Upper lobe of right lung (tissue), 1 donor: Measurements from ENCODE around the gene PDZK1IP1. TPM values are rescaled to one million over a fixed set of nuclear protein-coding genes. Genes with fewer than 3 reads are reported as not detected.
A peak's percentile ranks its signal among the peaks of the same experiment; 100 is the strongest.
"Not testable (repeated sequence)": the region's sequence is repeated elsewhere in the genome, so short reads cannot be mapped to it uniquely, and the experiment has no call there.

ENCODE experiments used
- ATAC-seq: fragments of 200-7000 bp; cut with Tn5 transposase; one replicate; pipeline ENCODE4 v1.9.1; 2020; ENCODE audit warnings: mild to moderate bottlenecking, moderate library complexity
- DNase-seq: peaks from one replicate; pipeline ENCODE4 v3.0.0-alpha.2; 2020
- H3K27ac ChIP-seq: fragments of 200-600 bp; one replicate; pipeline ENCODE4 v1.8.0; 2022
- H3K27me3 ChIP-seq: fragments of 200-600 bp; one replicate; pipeline ENCODE4 v1.8.0; 2022; ENCODE audit warnings: mild to moderate bottlenecking
- H3K36me3 ChIP-seq: fragments of 200-600 bp; one replicate; pipeline ENCODE4 v1.8.0; 2022
- H3K4me1 ChIP-seq: fragments of 200-600 bp; one replicate; pipeline ENCODE4 v1.8.0; 2022
- H3K4me3 ChIP-seq: fragments of 200-600 bp; one replicate; pipeline ENCODE4 v1.8.0; 2022; ENCODE audit warnings: mild to moderate bottlenecking
- H3K9me3 ChIP-seq: fragments of 200-600 bp; one replicate; pipeline ENCODE4 v1.8.0; 2022
- intact Hi-C: fragments of 100-400 bp; cut with DNase I; formaldehyde crosslinking; loops from one replicate; pipeline ENCODE4 v1.11.0; 2022
- total RNA-seq: library from RNA; stranded (reverse); fragmentation: NEBNext Ultra II Directional; extraction: Animal tissue kit (Norgen Biotek cat#: 25700); gene quantifications from one replicate; pipeline ENCODE4 v1.2.1, GENCODE V29; 2021
- TF ChIP-seq, protein P1 (sequence below): fragments of 200-600 bp; IDR thresholded peaks from one replicate; pipeline ENCODE4 v1.8.0; 2022; ENCODE audit warnings: antibody characterized with exemption
- donor health status: DM: no; HTN: yes; CAD: no; lungs with severe emphysema.

PDZK1IP1 gene
- total RNA-seq, 1 donor from 2014 or later: 41.2 TPM

- H3K27me3 ChIP-seq: no peaks in the 10 kb centered on the region
These were observed 15.2 kb downstream of the PDZK1IP1 start for GRCh38 chr1:47174656-47175020.

GRCh38 chr1:47172782-47173181 is 17.1 kb downstream of the PDZK1IP1 start:
- intact Hi-C loops: no loop called here
- no peaks in the 10 kb centered on the region for H3K9me3 ChIP-seq
- TF ChIP-seq, protein P1, sequence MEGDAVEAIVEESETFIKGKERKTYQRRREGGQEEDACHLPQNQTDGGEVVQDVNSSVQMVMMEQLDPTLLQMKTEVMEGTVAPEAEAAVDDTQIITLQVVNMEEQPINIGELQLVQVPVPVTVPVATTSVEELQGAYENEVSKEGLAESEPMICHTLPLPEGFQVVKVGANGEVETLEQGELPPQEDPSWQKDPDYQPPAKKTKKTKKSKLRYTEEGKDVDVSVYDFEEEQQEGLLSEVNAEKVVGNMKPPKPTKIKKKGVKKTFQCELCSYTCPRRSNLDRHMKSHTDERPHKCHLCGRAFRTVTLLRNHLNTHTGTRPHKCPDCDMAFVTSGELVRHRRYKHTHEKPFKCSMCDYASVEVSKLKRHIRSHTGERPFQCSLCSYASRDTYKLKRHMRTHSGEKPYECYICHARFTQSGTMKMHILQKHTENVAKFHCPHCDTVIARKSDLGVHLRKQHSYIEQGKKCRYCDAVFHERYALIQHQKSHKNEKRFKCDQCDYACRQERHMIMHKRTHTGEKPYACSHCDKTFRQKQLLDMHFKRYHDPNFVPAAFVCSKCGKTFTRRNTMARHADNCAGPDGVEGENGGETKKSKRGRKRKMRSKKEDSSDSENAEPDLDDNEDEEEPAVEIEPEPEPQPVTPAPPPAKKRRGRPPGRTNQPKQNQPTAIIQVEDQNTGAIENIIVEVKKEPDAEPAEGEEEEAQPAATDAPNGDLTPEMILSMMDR: no peak
- H3K36me3 ChIP-seq: no peaks in the 10 kb centered on the region
- no peak overlapping the region for H3K27ac ChIP-seq
- no peak overlapping the region for H3K4me3 ChIP-seq
- DNase-seq (no peak), ATAC-seq (no peak)
- H3K27me3 ChIP-seq: no peaks in the 10 kb centered on the region
- H3K4me1 ChIP-seq: no peaks in the 10 kb centered on the region

More at GRCh38 chr1:47174656-47175020, 15.2 kb downstream of the PDZK1IP1 start:
- no peak for ATAC-seq
- intact Hi-C loops: no loop called here
- Histone ChIP-seq H3K4me3 (no peak overlapping the region), H3K27ac (no peak overlapping the region), H3K9me3 (no peaks in the 10 kb centered on the region), H3K4me1 (peaks cover 4% of the 10 kb centered on the region), H3K36me3 (no peaks in the 10 kb centered on the region)
- TF ChIP-seq, protein P1: no peak
- DNase-seq: peak; percentile 44

GRCh38 chr1:47164552-47164951 is 25.3 kb downstream of the PDZK1IP1 start:
- DNase-seq: no peak
- no peak for ATAC-seq
- no peaks in the 10 kb centered on the region for H3K36me3 ChIP-seq
- TF ChIP-seq, protein P1: no peak
- H3K27ac ChIP-seq: no peak overlapping the region
- H3K27me3 ChIP-seq: no peaks in the 10 kb centered on the region
- H3K9me3 ChIP-seq: no peaks in the 10 kb centered on the region
- H3K4me1 ChIP-seq: no peaks in the 10 kb centered on the region
- intact Hi-C loops: no loop called here
- H3K4me3 ChIP-seq: no peak overlapping the region

DNA sequence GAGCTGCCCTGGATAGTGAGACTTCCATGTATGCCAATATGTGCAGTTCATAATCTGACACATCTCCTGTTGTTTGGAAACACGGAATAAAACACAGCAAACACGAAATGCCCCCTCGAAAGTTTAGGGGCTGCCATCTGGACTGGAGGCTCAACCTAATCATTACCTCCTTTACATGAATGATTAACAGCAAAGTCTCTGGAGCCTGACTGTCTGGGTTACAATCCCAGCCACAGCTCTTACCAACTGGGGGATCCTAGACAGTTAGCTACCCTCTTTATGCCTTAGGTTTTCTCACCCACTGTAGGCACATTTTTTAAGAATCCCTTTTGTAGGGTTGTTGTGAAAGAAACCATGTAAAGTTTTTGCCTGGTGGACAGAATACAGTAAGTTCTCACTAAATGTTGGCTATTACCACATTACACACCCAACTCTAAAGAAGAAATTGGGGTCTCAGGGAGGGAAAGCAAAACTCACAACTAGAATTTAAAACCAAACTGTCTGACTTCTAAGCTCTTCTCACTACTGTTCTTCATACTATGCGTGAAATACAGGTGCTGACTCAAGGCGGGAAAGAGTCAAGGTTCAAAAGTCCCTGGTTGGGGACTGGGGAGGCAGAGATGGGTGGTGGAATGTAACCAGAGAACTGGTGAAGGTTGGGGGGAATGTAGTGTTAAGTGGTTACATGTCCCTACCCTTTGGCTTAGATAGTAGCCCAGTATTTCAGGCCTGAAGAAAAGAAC is 28.4 kb downstream of the PDZK1IP1 start:
- TF ChIP-seq, protein P1: no peak
- DNase-seq (no peak), ATAC-seq (no peak)
- intact Hi-C loops: no loop called here
- Histone ChIP-seq H3K27me3 (no peaks in the 10 kb centered on the region), H3K4me3 (no peak overlapping the region), H3K4me1 (no peaks in the 10 kb centered on the region), H3K27ac (no peak overlapping the region), H3K9me3 (no peaks in the 10 kb centered on the region), H3K36me3 (no peaks in the 10 kb centered on the region)

DNA sequence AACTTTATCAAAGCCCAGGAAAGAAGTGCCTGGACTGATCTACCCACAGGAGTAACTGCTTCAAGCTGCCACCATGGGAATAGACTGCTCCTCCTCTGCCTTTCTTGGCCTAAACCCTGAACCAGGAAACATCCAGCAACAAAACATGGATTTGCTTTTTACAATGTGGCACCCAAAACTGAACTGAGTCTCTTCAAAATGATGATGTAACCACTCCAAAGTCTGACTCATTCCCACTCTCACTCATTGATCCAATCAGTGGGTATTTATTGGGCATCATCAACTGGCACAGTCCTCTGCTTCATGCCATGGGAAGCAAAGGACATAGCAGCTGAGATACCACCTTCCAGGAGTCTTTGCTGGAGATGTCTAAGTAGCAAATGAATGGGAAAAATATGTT is 29.1 kb downstream of the PDZK1IP1 start:
- DNase-seq (no peak), ATAC-seq (no peak)
- intact Hi-C loops: no loop called here
- no peaks in the 10 kb centered on the region for H3K9me3 ChIP-seq
- H3K4me3 ChIP-seq: no peak overlapping the region
- H3K36me3 ChIP-seq: no peaks in the 10 kb centered on the region
- no peaks in the 10 kb centered on the region for H3K4me1 ChIP-seq
- H3K27me3 ChIP-seq: no peaks in the 10 kb centered on the region
- TF ChIP-seq, protein P1: no peak
- no peak overlapping the region for H3K27ac ChIP-seq

GRCh38 chr1:47157957-47158356 is 31.9 kb downstream of the PDZK1IP1 start:
- H3K27ac ChIP-seq, H3K4me1 ChIP-seq, intact Hi-C loops, DNase-seq, H3K27me3 ChIP-seq, ATAC-seq, H3K4me3 ChIP-seq, H3K36me3 ChIP-seq, H3K9me3 ChIP-seq: not testable (repeated sequence)

- H3K9me3 ChIP-seq, H3K4me1 ChIP-seq, H3K27me3 ChIP-seq, H3K4me3 ChIP-seq, ATAC-seq, H3K27ac ChIP-seq, DNase-seq, intact Hi-C loops, H3K36me3 ChIP-seq: not testable (repeated sequence)
These were observed 33.4 kb downstream of the PDZK1IP1 start for GRCh38 chr1:47156457-47156856.

GRCh38 chr1:47149162-47149561 is 40.7 kb downstream of the PDZK1IP1 start:
- H3K36me3 ChIP-seq, ATAC-seq, intact Hi-C loops, H3K9me3 ChIP-seq, DNase-seq, H3K4me3 ChIP-seq, H3K4me1 ChIP-seq, H3K27me3 ChIP-seq, H3K27ac ChIP-seq: not testable (repeated sequence)
